Activated naive CD4-positive, alpha-beta T cell treated with Interleukin-2 at 50 U/mL for 16 hours (primary cell): Measurements from ENCODE around the gene PRICKLE1.

ENCODE experiments used
- DNase-seq: peaks from one replicate; pipeline ENCODE4 v3.0.0-alpha.2; 2020

The PRICKLE1 gene

GRCh38 chr12:42486407-42486806, 103.1 kb downstream of the PRICKLE1 start:
- DNase-seq: no peak

- no peak for DNase-seq
Observed at GRCh38 chr12:42485823-42486222, 103.7 kb downstream of the PRICKLE1 start.

DNA sequence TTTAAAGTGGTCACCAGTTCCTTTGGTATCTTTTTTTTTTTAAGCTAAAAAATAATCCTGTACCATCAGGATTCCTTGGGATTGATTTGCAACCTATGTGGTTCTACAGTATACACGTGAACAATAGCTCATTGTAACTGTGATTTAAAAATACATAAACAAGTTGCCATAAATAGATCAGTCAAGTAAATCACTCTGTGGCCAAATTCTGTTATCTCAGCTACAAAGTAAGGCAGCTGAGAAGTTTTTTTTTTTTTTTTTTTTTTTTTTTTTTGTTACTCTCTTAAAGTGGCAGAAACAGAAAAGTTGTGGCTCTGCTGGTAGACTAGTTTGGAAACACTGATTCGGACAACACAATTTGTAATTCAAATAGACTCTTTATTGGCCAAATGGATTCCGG, 104.5 kb downstream of the PRICKLE1 start:
- DNase-seq: no peak

DNA sequence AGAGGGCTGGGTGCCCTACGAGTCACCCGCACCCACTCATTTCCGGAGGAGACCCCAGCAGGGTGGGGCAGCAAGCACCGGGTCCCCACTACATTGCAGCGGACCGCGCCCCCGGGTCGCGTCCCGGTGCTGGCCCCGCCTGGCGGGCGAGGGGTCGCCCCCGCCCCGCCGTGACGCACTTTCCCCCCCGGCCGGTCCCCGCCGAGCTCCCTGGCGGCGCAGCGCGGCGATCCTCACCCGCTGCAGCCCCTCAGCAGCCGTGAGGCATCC, 106.1 kb downstream of the PRICKLE1 start:
- peak; percentile 22 for DNase-seq

- DNase-seq: peak; percentile 43
Observed at GRCh38 chr12:42482748-42483520, 106.6 kb downstream of the PRICKLE1 start.

DNA sequence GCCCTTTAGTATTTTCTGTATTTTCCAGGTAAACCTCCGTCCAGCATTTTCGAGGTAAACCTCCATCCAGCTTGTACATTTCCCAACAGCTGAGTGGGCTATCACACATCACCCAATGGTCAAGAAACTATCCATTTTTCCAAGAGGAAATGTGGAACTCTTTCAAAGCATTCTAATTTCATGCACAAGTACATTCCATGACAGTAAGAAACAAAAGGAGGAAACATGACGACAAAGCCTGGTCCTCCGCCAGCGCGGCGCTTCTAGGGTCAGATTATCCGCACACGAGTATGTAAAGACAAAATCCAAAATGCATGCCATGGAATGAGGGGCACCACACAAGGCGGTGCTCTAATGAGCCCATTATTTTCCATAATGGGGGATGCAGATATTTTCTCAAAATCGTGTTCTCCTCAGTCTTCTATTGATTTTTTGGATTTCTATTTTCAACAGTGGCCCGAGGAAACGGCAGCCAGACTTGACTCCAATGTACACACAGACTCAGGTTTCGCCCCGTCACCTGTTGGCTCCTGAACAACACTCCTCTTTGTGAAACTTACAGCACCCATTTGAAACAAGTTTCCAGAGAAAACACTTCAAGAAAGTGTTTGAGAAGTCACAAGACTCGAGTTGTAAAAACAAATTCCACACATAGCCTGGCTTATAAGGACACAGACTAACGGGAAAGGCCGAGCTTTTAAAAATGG, 107.4 kb downstream of the PRICKLE1 start:
- DNase-seq: no peak

DNA sequence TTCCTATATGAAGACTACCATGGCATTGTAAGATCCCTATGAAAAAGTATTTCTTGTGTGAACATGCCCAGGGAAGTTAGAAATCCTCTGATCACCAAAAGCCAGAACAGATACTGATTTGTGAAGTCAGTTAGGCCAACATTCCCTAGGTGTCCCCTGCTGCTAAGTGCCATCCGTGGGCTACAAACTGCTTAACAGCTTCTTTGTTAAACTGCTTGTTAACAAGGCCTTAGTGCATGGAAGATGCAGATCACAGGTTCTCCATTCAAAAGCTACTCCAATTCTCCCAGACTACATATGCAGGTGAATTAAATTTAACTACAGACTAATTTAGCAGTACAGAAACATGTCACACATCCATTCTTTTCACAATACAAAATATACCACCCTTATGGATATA, 108.2 kb downstream of the PRICKLE1 start:
- no peak for DNase-seq

GRCh38 chr12:42477941-42478340, 111.6 kb downstream of the PRICKLE1 start:
- no peak for DNase-seq

- DNase-seq: no peak
Observed at GRCh38 chr12:42475106-42475505, 114.4 kb downstream of the PRICKLE1 start.

GRCh38 chr12:42474391-42474790, 115.2 kb downstream of the PRICKLE1 start:
- no peak for DNase-seq

DNA sequence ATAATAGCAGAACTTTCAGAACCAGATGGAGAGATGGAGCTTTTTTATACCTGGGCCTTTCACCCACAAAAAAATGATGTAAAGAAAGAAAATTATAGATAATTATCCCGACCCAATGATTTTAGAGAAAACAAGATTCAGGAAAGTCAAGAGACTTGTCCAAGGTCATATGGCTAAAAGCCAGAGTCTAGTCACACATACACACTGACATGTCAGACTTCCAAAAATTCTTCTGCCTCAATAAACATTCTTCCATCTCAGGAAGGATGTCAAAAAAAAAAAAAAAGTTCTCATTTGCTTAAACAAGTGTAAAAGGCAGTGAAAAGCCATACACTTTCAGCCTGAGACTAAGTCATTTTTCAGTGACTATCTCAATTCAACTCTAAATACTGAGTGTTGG, 116.0 kb downstream of the PRICKLE1 start:
- DNase-seq: no peak

DNA sequence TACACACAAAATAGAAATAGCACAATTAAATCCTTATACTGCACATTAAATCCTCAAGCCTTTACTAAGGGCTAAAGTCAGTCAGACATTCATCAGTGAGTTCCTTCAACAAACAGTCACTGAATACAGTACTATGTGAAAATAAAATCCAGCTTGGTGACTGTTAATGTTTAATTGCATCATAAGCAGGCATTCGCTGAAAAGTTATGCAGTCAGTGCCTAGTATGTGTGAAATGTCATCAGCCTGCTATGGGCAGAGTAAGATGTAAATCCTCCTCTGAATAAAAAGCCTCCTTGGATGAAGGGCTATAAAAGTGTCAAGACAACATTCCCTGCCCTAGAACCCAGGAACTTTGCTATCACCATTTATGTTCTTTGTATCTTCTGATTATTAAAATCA, 116.4 kb downstream of the PRICKLE1 start:
- DNase-seq: no peak

- no peak for DNase-seq
Observed at GRCh38 chr12:42472376-42472775, 117.2 kb downstream of the PRICKLE1 start.

GRCh38 chr12:42469355-42470175, 120.0 kb downstream of the PRICKLE1 start:
- DNase-seq: no peak

DNA sequence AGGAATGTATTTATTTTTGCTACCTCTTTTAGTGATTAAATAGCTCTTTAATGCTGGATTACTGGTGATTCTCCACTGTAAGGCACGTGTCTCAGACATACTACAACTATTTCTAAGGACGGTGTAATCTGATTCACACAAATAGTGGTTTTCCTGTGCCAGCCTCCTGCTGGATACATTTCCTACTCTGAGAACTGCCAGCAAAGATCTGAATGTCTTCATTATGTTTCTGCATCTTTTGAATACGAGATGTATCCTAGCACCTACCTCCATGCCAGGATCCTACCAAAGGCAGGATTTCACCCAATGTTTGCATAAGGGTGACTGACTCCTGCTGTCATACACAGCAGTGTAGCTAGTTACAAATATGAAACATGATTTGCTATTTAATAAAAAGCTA, 120.6 kb downstream of the PRICKLE1 start:
- no peak for DNase-seq

GRCh38 chr12:42468341-42468821, 121.2 kb downstream of the PRICKLE1 start:
- DNase-seq: no peak

GRCh38 chr12:42463671-42464070, 125.9 kb downstream of the PRICKLE1 start:
- no peak for DNase-seq

DNA sequence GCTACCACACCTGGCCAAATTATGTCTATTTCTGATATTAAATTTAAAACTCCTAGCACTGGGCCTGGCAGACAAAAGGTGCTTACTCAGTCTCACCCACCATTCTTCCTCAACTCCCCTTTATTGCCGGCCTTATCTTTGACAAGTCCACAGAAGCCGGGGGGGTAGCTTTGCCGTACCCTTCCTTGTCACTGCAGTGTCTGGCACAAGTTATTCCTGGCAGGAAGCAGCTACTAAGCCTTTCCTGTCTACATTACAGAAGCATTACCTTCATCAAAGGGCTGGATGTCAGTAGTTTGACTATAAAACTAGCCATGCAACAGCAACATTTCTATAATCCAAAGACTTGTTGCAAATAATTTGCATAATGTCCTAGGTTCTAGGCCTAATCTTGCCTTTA, 127.1 kb downstream of the PRICKLE1 start:
- DNase-seq: no peak

DNA sequence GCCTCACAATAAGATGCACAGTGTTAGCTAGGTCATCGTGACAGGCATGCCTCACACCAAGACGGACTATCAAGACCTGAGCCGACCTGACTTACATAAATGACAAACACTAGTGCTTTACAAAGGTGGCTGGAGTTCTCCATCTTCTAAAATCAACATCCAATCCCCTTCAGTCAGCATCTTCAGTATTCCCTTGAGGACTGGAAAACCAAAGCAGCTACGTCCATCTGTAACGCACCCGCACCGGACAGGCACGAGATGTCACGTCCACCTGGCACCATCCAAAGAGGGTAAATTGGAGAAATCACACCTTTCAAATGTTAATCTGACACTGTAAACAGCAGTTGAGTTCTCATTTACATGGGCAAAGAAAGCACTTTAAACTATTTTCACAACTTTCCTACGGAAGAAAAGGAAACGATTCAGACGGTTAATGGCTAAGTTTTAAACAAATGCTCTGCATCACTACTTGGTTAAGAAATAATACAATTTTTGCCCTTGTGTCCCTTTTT, 130.2 kb downstream of the PRICKLE1 start:
- no peak for DNase-seq

DNA sequence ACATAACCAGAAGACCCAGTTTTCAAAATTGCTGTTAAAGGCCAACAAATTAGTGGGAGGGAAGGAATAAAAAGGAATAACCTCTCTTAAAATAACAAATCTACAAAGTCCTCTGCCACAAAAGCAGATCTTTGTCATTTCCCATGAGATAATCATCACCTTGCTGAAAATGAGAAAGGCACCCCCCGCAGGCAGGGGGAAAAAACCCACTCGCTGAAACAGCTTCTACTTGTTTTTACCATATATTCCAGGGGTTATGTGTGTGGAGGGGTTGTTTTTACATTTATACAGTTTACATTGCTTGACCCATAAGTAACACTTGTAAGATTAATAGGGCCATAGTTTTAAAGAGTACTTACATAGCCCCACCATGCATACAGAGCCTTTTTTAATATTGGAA, 131.0 kb downstream of the PRICKLE1 start:
- no peak for DNase-seq

DNA sequence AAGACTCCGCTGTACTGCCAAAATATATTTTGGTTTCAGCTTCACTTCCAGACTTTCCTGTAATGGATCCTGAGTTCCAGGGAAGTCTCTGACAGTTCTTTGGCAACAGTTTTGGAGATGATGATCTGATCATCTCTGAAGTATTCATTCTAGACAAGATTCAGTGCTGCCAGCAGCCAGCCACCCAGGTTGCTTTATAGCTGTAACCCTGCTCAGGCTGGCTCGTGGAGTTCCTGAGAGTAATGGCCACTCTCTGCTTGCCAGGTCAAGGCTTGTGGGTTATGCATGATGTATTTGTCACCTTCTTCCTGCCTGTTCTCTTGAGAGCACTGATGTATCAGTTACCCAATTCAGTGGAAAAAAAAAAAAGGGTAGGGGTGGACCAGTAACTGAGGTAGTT, 139.3 kb downstream of the PRICKLE1 start:
- DNase-seq: no peak

- DNase-seq: no peak
Observed at GRCh38 chr12:42448841-42449240, 140.7 kb downstream of the PRICKLE1 start.

DNA sequence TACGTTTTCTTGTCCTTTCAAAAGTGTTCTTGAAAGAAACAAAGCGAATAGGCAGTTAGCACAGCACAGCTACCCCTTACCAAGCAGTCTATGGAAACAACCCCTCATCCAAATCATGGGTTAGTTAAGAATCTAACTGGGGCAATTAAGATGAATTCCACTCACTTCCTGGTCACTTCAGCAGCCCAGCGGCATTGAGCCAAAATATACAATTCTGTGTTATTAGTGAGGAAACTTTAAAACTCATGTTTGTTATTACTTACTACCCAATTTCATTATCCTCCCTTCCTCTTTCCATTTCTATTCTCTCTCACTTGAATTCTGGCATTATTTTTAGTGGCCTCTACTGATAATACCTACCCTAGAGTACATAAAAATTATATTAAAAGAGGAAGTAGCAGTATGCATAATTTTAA, 142.2 kb downstream of the PRICKLE1 start:
- no peak for DNase-seq

DNA sequence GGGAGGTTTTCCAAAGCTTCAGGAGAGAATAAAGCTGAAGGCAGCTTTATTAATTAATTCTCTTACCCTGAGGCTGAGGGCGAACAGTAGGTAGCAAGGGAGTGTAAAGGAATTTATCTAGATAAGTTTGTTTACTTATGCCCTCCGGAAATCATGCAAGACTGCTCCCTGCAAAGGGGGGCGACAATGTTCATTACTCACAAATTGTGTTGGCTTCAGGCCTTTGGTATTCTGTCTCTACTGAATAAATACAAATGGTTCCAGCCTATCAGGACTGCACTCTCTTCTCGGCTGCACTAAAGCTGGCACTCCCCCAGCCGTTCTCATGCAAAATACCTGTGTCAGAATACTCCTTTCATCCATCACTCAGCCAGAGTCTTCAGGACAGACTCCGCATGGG, 142.8 kb downstream of the PRICKLE1 start:
- no peak for DNase-seq
